ENCODE data around the gene KCNG4. TPM values are rescaled to one million over a fixed set of nuclear protein-coding genes. Genes with fewer than 3 reads are reported as not detected.

KCNG4 gene
- total RNA-seq, 2 experiments from 2014 or later: not detected

- H3K27me3 Mint-ChIP-seq: peaks cover 16% of the 10 kb centered on the region
- no peaks in the 10 kb centered on the region for H3K4me1 Mint-ChIP-seq (ENCODE audit: low read depth)
- intact Hi-C loops (cut with DNase I, micrococcal nuclease): no loop called here
Measured at GRCh38 chr16:84225126-84225525, 14.7 kb downstream of the KCNG4 start.

GRCh38 chr16:84224554-84224953 lies 15.3 kb downstream of the KCNG4 start:
- Mint-ChIP-seq H3K4me3 (no peak overlapping the region), H3K27ac (no peak overlapping the region), H3K9me3 (no peaks in the 10 kb centered on the region), H3K4me1 (ENCODE audit: low read depth) (no peaks in the 10 kb centered on the region), H3K27me3 (peaks cover 16% of the 10 kb centered on the region), H3K36me3 (ENCODE audit: low read depth) (no peaks in the 10 kb centered on the region)
- Histone ChIP-seq H3K4me1 (ENCODE audit: insufficient read depth, low read length) (no peaks in the 10 kb centered on the region), H3K27ac (ENCODE audit: low read depth in 1 of 2, low read length in 2 of 2) (no peak overlapping the region), H3K36me3 (ENCODE audit: insufficient read depth, low read length) (no peaks in the 10 kb centered on the region), H3K27me3 (ENCODE audit: control insufficient read depth in 1 of 2, insufficient read depth in 2 of 2, low read length in 2 of 2) (peaks cover 2 to 5% of the 10 kb centered on the region in 2 experiments), H3K9me3 (ENCODE audit: control insufficient read depth in 1 of 2, insufficient read depth in 1 of 2, low read length in 2 of 2) (no peaks in the 10 kb centered on the region), H3K4me3 (ENCODE audit: low read length) (no peak overlapping the region)
- ATAC-seq (ENCODE audit: poor library complexity) (no peak), DNase-seq (no peak)
- TF ChIP-seq CTCF (IDR thresholded peaks at IDR 0.05): no peak
- intact Hi-C loops (cut with DNase I, micrococcal nuclease): no loop called here
- ChIA-PET CTCF (no interaction called here), POLR2A (no interaction called here)

More at GRCh38 chr16:84225126-84225525, 14.7 kb downstream of the KCNG4 start:
- no peaks in the 10 kb centered on the region for H3K9me3 ChIP-seq (ENCODE audit: control insufficient read depth in 1 of 2, insufficient read depth in 1 of 2, low read length in 2 of 2)
- H3K27ac ChIP-seq (ENCODE audit: low read depth in 1 of 2, low read length in 2 of 2): no peak overlapping the region
- Mint-ChIP-seq H3K27ac (no peak overlapping the region), H3K4me3 (no peak overlapping the region), H3K36me3 (ENCODE audit: low read depth) (no peaks in the 10 kb centered on the region), H3K9me3 (no peaks in the 10 kb centered on the region)
- POLR2A ChIA-PET: no interaction called here
- CTCF ChIA-PET: no interaction called here
- TF ChIP-seq CTCF (IDR thresholded peaks at IDR 0.05): no peak
- no peak overlapping the region for H3K4me3 ChIP-seq (ENCODE audit: low read length)
- ATAC-seq (ENCODE audit: poor library complexity) (no peak), DNase-seq (no peak)
- H3K36me3 ChIP-seq (ENCODE audit: insufficient read depth, low read length): no peaks in the 10 kb centered on the region
- H3K27me3 ChIP-seq (ENCODE audit: control insufficient read depth in 1 of 2, insufficient read depth in 2 of 2, low read length in 2 of 2): peaks cover 2 to 5% of the 10 kb centered on the region in 2 experiments
- H3K4me1 ChIP-seq (ENCODE audit: insufficient read depth, low read length): no peaks in the 10 kb centered on the region

- H3K4me3 Mint-ChIP-seq: no peak overlapping the region
- H3K36me3 Mint-ChIP-seq (ENCODE audit: low read depth): no peaks in the 10 kb centered on the region
- no peak for TF ChIP-seq CTCF (IDR thresholded peaks at IDR 0.05)
- H3K4me1 Mint-ChIP-seq (ENCODE audit: low read depth): no peaks in the 10 kb centered on the region
- H3K27me3 Mint-ChIP-seq: peaks cover 11% of the 10 kb centered on the region
- ATAC-seq (ENCODE audit: poor library complexity) (no peak), DNase-seq (no peak)
- Histone ChIP-seq H3K36me3 (ENCODE audit: insufficient read depth, low read length) (no peaks in the 10 kb centered on the region), H3K9me3 (ENCODE audit: control insufficient read depth in 1 of 2, insufficient read depth in 1 of 2, low read length in 2 of 2) (no peaks in the 10 kb centered on the region), H3K4me3 (ENCODE audit: low read length) (no peak overlapping the region), H3K27me3 (ENCODE audit: control insufficient read depth in 1 of 2, insufficient read depth in 2 of 2, low read length in 2 of 2) (peaks cover 2 to 5% of the 10 kb centered on the region in 2 experiments), H3K4me1 (ENCODE audit: insufficient read depth, low read length) (no peaks in the 10 kb centered on the region), H3K27ac (ENCODE audit: low read depth in 1 of 2, low read length in 2 of 2) (no peak overlapping the region)
- H3K9me3 Mint-ChIP-seq: no peaks in the 10 kb centered on the region
- intact Hi-C loops (cut with DNase I, micrococcal nuclease): no loop called here
- H3K27ac Mint-ChIP-seq: no peak overlapping the region
- POLR2A ChIA-PET: no interaction called here
- CTCF ChIA-PET: no interaction called here
Measured at GRCh38 chr16:84223456-84223855, 16.4 kb downstream of the KCNG4 start.
